GM21367 (cell line): ENCODE results near the gene ADAP1.

Experiments used
- ATAC-seq: cut with Tn5 transposase; IDR thresholded peaks from one replicate; pipeline ENCODE4 v1.9.1; 2021; ENCODE audit not compliant: unreplicated experiment

Gene ADAP1

DNA sequence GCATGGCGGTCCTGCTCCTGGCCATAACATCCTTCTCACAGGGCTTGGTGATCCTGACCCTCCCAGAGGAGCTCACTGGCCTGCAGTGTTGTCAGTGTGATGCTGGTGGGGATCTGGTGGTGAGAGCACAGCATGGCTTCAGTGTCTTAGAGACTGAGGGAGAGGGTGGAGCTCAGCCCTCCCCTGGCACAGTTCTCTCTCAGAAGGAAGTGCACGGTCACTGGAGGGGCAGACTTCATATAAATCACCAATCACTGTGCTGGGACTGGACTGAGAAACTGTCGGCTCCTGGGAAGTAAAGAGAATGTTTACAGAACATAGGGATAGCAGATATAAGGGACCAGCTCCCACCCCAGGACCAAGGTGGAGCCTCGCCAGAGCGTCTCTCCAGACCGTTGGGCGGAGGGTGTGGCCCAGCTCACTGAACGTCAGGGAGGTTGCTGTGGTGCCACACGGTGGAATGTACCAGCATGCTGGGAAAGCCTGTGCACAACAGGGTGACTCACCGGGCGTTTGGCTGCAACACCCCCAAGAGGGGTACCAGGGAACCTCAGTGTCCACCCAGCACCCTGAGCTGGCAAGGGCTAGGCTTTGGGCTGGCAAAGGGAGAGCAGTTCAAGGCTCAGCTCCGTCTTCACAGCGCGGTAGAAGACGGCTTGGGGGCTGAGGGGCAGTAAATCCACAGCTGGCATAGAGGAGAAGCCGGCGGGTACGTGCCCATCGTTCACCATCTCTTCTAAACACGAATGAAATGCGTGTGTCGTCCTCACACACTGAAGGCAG lies 86.9 kb downstream of the ADAP1 start:
- no peak for ATAC-seq

DNA sequence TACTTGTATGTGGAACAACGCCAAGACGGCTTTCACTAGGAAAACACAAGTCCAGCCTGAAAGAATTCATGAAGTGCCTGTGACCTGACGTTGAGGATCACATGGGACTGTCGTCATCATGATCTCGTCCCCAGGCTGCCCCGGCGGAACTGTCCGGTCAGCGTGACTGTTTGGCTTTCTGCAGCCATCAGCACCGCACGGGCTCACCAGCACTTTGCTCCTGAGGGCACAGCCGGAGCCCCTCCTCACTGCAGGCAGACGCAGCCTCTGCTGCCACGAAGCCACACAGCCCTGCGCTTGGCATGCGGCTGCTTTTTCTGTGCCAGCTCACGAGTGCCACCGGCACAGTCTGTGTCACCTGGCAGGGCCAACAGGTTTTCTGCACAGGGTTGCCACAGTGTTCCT lies 87.5 kb downstream of the ADAP1 start:
- ATAC-seq, result no peak

- ATAC-seq, result no peak
These were observed 88.6 kb downstream of the ADAP1 start for GRCh38 chr7:865921-866320.

DNA sequence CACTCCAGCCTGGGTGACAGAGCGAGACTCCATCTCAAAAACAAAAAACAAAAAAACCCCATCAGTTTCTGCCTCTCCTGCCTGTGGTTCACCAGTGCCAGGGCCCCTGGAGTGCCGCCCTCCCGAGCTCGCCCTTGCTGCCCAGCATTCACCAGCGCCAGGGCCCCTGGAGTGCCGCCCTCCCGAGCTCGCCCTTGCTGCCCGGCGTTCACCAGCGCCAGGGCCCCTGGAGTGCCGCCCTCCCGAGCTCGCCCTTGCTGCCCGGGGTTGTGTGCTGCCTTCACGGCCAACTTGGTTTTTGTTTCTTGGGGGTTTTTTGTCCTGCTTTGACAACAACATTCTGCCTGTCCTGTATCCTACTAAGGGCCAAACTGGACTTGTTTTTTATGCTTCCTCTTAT lies 91.4 kb downstream of the ADAP1 start:
- no peak for ATAC-seq

DNA sequence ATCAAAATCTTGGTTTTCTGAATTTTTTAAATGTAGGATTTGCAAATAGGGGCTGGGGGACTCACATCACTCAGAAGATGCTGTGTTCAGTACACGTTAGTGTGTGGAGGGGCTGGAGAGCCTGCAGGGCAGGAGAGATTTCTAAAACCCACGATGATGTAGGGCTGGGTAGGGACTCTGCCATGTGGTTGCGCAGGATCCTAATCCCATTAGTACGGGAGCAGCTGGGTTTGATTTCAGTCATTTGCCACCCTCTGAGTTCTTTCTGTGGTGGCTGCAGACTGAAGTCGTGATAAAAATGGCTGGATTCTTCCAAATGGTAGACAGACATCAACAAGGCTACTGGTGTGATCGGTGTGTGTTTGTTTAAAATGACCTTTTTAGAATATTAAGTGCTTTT lies 92.3 kb downstream of the ADAP1 start:
- no peak for ATAC-seq

DNA sequence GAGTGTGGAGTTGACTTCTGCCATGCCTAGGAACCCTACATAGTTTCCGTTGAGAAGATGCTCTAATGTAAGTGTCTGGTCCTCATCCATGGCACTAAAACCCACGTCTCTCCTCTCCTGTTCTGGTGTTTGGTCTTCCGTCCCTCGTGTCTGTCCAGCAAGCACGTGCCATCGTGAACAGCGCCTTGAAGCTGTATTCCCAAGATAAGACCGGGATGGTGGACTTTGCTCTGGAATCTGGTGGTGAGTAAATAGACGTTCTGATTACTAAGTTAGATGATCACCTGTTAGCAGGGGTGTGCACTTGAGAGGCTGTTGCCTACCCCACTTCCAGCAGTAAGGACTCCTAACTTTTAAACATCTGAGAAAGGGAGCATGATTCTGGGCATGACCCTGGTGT lies 93.3 kb downstream of the ADAP1 start:
- ATAC-seq, result no peak

DNA sequence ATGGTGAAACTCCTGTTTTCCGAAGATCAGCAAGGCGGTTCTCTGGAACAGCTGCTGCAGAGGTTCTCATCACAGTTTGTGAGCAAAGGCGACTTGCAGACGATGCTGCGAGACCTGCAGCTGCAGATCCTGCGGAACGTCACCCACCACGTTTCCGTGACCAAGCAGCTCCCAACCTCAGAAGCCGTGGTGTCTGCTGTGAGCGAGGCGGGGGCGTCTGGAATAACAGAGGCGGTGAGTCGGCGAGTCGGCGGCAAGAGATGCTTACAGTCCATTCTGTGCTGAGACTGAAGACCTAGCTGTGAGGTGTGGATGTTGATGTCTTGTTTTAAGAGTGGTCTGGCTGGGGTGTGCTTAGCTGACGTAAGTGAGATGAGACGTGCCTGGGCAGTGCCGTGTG lies 94.3 kb downstream of the ADAP1 start:
- no peak for ATAC-seq

GRCh38 chr7:859359-860030 lies 95.0 kb downstream of the ADAP1 start:
- no peak for ATAC-seq

DNA sequence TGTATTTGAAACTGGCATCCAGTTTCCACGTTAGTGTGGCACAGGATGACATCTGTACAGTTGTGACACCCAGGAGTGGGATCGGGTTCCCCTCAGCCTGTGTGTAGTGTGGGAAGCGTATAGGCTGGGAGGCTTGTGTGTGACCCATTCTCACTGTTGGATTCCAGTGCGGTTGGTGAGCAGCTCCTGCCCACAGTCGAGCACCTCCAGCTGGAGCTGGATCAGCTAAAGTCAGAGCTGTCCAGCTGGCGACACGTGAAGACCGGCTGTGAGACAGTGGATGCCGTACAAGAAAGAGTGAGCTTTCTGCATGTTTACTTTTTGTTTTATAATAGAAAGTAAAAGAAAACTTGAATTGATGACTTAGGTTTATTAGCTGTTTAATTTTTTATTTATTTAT lies 96.8 kb downstream of the ADAP1 start:
- ATAC-seq, result no peak

GRCh38 chr7:856444-857095 lies 97.9 kb downstream of the ADAP1 start:
- ATAC-seq, result no peak

- no peak for ATAC-seq
These were observed 98.7 kb downstream of the ADAP1 start for GRCh38 chr7:855686-856369.

GRCh38 chr7:854118-854775 lies 100.2 kb downstream of the ADAP1 start:
- no peak for ATAC-seq

- no peak for ATAC-seq
These were observed 100.9 kb downstream of the ADAP1 start for GRCh38 chr7:853366-854117.

GRCh38 chr7:851204-851603 lies 103.3 kb downstream of the ADAP1 start:
- no peak for ATAC-seq

GRCh38 chr7:849781-850180 lies 104.7 kb downstream of the ADAP1 start:
- ATAC-seq, result no peak

DNA sequence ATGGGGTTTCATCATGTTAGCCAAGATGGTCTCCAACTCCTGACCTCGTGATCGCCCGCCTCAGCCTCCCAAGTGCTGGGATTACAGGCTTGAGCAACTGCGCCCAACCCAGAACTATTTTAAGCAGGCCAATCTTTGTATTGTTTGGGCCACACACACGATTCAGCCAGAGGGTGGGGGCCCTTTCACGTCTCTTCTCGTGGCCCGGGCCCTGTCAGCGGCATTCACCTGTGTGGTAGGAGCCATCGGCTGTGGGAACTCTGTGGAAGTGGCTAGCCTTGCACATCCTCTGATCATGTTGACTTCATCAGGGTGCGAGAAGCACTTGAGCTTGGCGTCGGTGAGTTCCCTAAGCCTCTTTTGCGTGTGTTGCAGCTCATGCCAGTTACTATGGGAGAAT lies 105.3 kb downstream of the ADAP1 start:
- ATAC-seq, result no peak
